Breast epithelium (tissue), 3 donors: Measurements from ENCODE around the gene LRRC58.

Source experiments
- CTCF ChIP-seq, 3 donors: fragments of 450-650 bp; IDR thresholded peaks; one replicate each; pipeline ENCODE4 v1.5.1; 2016 to 2017; ENCODE audit warnings: antibody characterized with exemption in 3 of 3, mild to moderate bottlenecking in 3 of 3, moderate library complexity in 3 of 3
- POLR2A ChIP-seq: fragments of 450-650 bp; IDR thresholded peaks from one replicate; pipeline ENCODE4 v1.6.1; 2016; ENCODE audit warnings: antibody characterized with exemption, mild to moderate bottlenecking, moderate library complexity
- POLR2AphosphoS5 ChIP-seq, 3 donors: sonication (generic); formaldehyde crosslinking; IDR thresholded peaks; one replicate each; pipeline ENCODE4 v1.6.1; 2017; ENCODE audit warnings: antibody characterized with exemption in 3 of 3

- TF ChIP-seq POLR2A (no peak), CTCF (IDR thresholded peaks at IDR 0.05) (no peak), POLR2AphosphoS5 (IDR thresholded peaks at IDR 0.05) (no peak)
These were observed 68.6 kb downstream of the LRRC58 start for GRCh38 chr3:120280566-120280965.
